Vagina (tissue), 2 donors: ENCODE data around the gene SPOP. TPM values are rescaled to one million over a fixed set of nuclear protein-coding genes. Genes with fewer than 3 reads are reported as not detected.

Source experiments
- DNase-seq, 2 donors: peaks; one replicate each; pipeline ENCODE4 v3.0.0-alpha.2; 2017; ENCODE audit errors: extremely low spot score in 2 of 2
- H3K27ac ChIP-seq: fragments of 200-600 bp; sonication (generic); one replicate; pipeline ENCODE4 v1.5.1; 2019
- H3K27me3 ChIP-seq: fragments of 200-600 bp; sonication (generic); one replicate; pipeline ENCODE4 v1.5.1; 2019
- H3K36me3 ChIP-seq, 2 donors: fragments of 200-600 bp; sonication (generic); one replicate each; pipeline ENCODE4 v1.5.1; 2017 to 2019
- H3K4me1 ChIP-seq: fragments of 200-600 bp; sonication (generic); one replicate; pipeline ENCODE4 v1.5.1; 2019
- H3K4me3 ChIP-seq, 2 donors: fragments of 200-600 bp; sonication (generic); 1 replicate in 1 of 2; 2 replicates in 1 of 2; pipeline ENCODE4 v1.5.1; 2016 to 2019
- H3K9me3 ChIP-seq: fragments of 200-600 bp; sonication (generic); one replicate; pipeline ENCODE4 v1.5.1; 2019
- CTCF ChIP-seq, 3 experiments: fragments of 450-650 bp in 2 of 3; fragments of 200-600 bp in 1 of 3; sonication (generic) in 1 of 3; IDR thresholded peaks; one replicate each; pipeline ENCODE4 v1.5.1; 2017 to 2019; ENCODE audit warnings: antibody characterized with exemption in 3 of 3, mild to moderate bottlenecking in 2 of 3, moderate library complexity in 2 of 3
- POLR2A ChIP-seq, 2 donors: fragments of 450-650 bp; IDR thresholded peaks; one replicate each; pipeline ENCODE4 v1.6.1; 2017; ENCODE audit warnings: antibody characterized with exemption in 2 of 2, mild to moderate bottlenecking in 2 of 2, moderate library complexity in 2 of 2
- POLR2AphosphoS5 ChIP-seq, 2 donors: sonication (generic); formaldehyde crosslinking; IDR thresholded peaks; one replicate each; pipeline ENCODE4 v1.9.0; 2017; ENCODE audit warnings: antibody characterized with exemption in 2 of 2, mild to moderate bottlenecking in 2 of 2, low read depth in 1 of 2; ENCODE audit not compliant: insufficient read depth in 1 of 2
- intact Hi-C: fragments of 100-400 bp; cut with DNase I; formaldehyde crosslinking; loops from one replicate; pipeline ENCODE4 v1.15.1; 2023
- total RNA-seq: library from RNA; depleted of rRNA; stranded (reverse); fragments of >200 nt; gene quantifications from one replicate; pipeline ENCODE4 v1.2.3, GENCODE V29; 2016

SPOP gene
- total RNA-seq, 1 donor from 2014 or later, result 87.2 TPM

DNA sequence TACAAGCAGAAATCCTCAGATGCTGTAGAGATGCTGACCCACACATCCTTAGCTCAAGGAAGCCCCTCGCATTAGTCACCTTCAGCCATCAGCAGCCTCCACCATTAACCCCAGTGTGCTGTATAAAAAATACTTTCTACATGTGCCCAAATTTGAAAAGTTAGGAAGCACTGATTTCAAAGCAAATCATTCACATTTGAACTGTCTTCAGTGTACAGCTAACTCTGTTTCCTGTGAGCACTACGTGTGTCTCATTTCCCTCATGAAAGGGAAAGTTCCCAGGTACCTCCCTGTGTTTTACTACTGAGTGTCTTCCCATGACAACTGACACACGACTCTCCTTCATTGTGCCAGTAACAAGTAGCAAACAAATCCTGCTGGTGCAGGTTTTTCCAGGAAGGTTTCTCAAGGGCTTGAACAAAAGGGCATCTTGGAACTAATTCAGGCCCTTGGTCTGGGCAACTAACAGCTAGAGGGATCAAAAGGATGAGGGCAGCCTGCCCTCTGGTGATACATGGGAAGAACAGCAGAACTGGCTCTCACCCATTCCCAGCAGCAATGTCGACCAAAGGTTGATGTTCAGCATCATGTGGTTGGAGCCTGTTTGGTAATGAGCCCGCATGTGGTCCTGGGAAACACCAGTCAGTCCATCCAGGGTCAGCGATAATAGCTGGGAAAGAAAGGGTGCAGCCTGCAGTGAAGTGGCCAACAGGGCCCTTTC, 25.8 kb upstream of the SPOP start:
- no peak overlapping the region for H3K4me3 ChIP-seq
- H3K4me1 ChIP-seq, result peaks cover 28% of the 10 kb centered on the region
- no peaks in the 10 kb centered on the region for H3K27me3 ChIP-seq
- no peak for DNase-seq
- H3K27ac ChIP-seq, result no peak overlapping the region
- intact Hi-C loops, result loop anchor here (5.0 to 10.0 kb wide), 2 partner anchors 151 to 294 kb away; partner anchors contain the start of gene DLX3
- H3K9me3 ChIP-seq, result no peaks in the 10 kb centered on the region
- no peak for TF ChIP-seq POLR2AphosphoS5 (IDR thresholded peaks at IDR 0.05; ENCODE audit: insufficient read depth in 1 of 2, low read depth in 1 of 2)
- TF ChIP-seq CTCF (IDR thresholded peaks at IDR 0.05), result no peak
- no peak for TF ChIP-seq POLR2A (IDR thresholded peaks at IDR 0.05)
- peaks cover 0 to 62% of the 10 kb centered on the region in 2 donors for H3K36me3 ChIP-seq

DNA sequence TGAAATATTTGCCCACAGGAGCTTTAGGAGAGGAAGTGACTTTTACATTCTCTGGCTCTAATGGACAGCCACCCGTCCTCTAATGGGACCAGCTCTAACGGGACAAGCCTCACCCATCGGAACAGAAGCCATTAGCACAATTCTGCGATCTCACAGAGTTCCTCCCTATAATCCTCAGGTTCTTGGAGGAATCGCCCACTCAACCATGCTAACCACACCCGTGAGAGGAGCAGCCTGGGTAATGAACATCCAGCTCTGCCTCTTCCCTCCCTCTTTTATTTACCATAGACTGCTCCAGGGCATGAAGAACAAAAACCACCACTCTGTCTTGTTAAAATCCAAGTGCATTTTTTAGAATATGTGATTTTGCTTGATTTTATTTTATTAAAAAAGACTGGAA, 23.1 kb upstream of the SPOP start:
- H3K9me3 ChIP-seq, result no peaks in the 10 kb centered on the region
- TF ChIP-seq POLR2A (IDR thresholded peaks at IDR 0.05) (no peak), POLR2AphosphoS5 (IDR thresholded peaks at IDR 0.05; ENCODE audit: insufficient read depth in 1 of 2, low read depth in 1 of 2) (no peak), CTCF (IDR thresholded peaks at IDR 0.05) (no peak)
- DNase-seq, result no peak
- peaks cover 0 to 62% of the 10 kb centered on the region in 2 donors for H3K36me3 ChIP-seq
- peaks cover 9% of the 10 kb centered on the region for H3K4me1 ChIP-seq
- H3K27me3 ChIP-seq, result no peaks in the 10 kb centered on the region
- no peak overlapping the region for H3K27ac ChIP-seq
- H3K4me3 ChIP-seq, result no peak overlapping the region
- intact Hi-C loops, result loop anchor here (5.0 to 10.0 kb wide), 2 partner anchors 154 to 296 kb away; partner anchors contain the start of gene DLX3

GRCh38 chr17:49699966-49700575, 22.2 kb upstream of the SPOP start:
- Histone ChIP-seq H3K27ac (no peak overlapping the region), H3K9me3 (no peaks in the 10 kb centered on the region), H3K36me3 (peaks cover 0 to 55% of the 10 kb centered on the region in 2 donors), H3K27me3 (no peaks in the 10 kb centered on the region), H3K4me3 (no peak overlapping the region), H3K4me1 (peaks cover 7% of the 10 kb centered on the region)
- intact Hi-C loops, result loop anchor here (5.0 to 10.0 kb wide), 2 partner anchors 155 to 297 kb away; partner anchors contain the start of gene DLX3
- no peak for DNase-seq
- TF ChIP-seq POLR2A (IDR thresholded peaks at IDR 0.05) (no peak), POLR2AphosphoS5 (IDR thresholded peaks at IDR 0.05; ENCODE audit: insufficient read depth in 1 of 2, low read depth in 1 of 2) (no peak), CTCF (IDR thresholded peaks at IDR 0.05) (no peak)

DNA sequence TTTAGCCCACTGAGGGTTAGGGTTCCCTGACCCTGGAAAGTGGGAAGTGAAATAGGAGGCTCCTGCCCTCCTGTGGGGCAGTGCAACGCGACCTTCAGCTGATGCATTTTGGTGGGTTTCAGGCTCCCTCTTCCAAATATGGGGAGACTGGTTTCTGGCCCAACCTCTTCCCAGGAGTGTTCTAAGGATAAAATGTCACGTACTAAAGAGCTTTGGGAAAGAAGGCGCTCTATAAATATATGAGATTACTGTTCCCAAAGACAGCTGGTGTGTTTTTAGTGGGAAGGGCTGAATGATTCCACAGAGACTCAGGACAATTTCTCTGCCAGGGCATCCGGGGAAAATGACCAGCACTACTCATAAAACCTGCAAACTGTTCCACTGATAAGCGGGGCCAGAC, 20.1 kb upstream of the SPOP start:
- Histone ChIP-seq H3K36me3 (peaks cover 0 to 34% of the 10 kb centered on the region in 2 donors), H3K9me3 (no peaks in the 10 kb centered on the region), H3K4me3 (no peak overlapping the region), H3K27ac (no peak overlapping the region), H3K27me3 (no peaks in the 10 kb centered on the region), H3K4me1 (peaks cover 8% of the 10 kb centered on the region)
- DNase-seq, result no peak
- intact Hi-C loops, result no loop called here
- no peak for TF ChIP-seq POLR2A (IDR thresholded peaks at IDR 0.05)
- TF ChIP-seq CTCF (IDR thresholded peaks at IDR 0.05), result no peak
- no peak for TF ChIP-seq POLR2AphosphoS5 (IDR thresholded peaks at IDR 0.05; ENCODE audit: insufficient read depth in 1 of 2, low read depth in 1 of 2)
